Mucosa of stomach (tissue), 1 donor: ENCODE measurements around the gene PHACTR2.

Experiments
- H3K27me3 ChIP-seq: one replicate; pipeline ENCODE4 v1.7.0; 2013; ENCODE audit warnings: mild to moderate bottlenecking, low read length; ENCODE audit not compliant: control insufficient read depth, insufficient read depth
- H3K36me3 ChIP-seq: one replicate; pipeline ENCODE4 v1.7.0; 2013; ENCODE audit warnings: low read length; ENCODE audit not compliant: control insufficient read depth, insufficient read depth
- H3K4me1 ChIP-seq: one replicate; pipeline ENCODE4 v1.7.0; 2013; ENCODE audit warnings: mild to moderate bottlenecking, low read length; ENCODE audit not compliant: control insufficient read depth, insufficient read depth
- H3K4me3 ChIP-seq: one replicate; pipeline ENCODE4 v1.7.0; 2013; ENCODE audit warnings: low read length
- H3K9ac ChIP-seq: one replicate; pipeline ENCODE4 v1.7.0; 2013; ENCODE audit warnings: mild to moderate bottlenecking, low read length, moderate library complexity
- H3K9me3 ChIP-seq: one replicate; pipeline ENCODE4 v1.7.0; 2013; ENCODE audit warnings: mild to moderate bottlenecking, low read length, moderate library complexity; ENCODE audit not compliant: control insufficient read depth
- donor health status: Pancreatic carcinoma.

PHACTR2 gene

DNA sequence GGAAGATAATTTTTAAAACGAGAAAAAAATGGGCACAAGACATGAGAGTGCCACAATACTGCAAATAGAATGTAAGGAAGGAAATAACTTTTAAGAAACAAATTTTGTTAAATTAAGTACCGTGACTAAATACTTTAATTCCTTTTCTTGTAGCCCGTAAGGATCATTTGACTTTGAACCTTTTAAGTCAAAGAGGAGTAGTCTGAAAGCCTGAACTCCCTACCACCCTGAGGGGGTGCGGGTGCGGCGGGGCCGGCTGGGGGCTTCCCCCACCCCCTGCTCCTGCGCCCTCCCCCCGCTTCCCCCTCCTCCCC is 231 bp upstream of the PHACTR2 start:
- Histone ChIP-seq H3K27me3 (no peaks in the 10 kb centered on the region), H3K9ac (peak overlapping the region; percentile 20), H3K36me3 (no peaks in the 10 kb centered on the region), H3K4me1 (peaks cover 36% of the 10 kb centered on the region), H3K9me3 (no peaks in the 10 kb centered on the region), H3K4me3 (no peak overlapping the region)

DNA sequence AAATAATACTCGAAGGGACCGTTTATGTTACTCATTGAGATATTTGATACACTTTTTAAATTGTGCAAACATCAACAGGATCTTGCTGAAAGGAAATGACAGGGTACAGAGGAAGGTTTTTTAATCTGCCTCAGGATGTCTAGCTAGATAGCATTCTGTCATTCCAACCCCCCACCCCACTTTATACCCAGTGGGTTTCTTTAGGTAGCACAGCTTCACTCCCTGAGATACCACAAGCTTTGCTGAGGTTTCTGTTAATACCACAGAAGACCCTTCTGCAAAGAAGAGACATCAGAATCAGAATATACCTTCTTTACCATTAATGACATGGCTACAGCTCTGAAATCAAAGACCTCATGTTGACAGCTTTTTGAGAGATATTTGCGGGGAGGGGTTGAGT is 1.3 kb downstream of the PHACTR2 start:
- H3K9me3 ChIP-seq, result no peaks in the 10 kb centered on the region
- no peaks in the 10 kb centered on the region for H3K27me3 ChIP-seq
- peak overlapping the region; percentile 75 for H3K9ac ChIP-seq
- no peak overlapping the region for H3K4me3 ChIP-seq
- no peaks in the 10 kb centered on the region for H3K36me3 ChIP-seq
- peaks cover 24% of the 10 kb centered on the region for H3K4me1 ChIP-seq

DNA sequence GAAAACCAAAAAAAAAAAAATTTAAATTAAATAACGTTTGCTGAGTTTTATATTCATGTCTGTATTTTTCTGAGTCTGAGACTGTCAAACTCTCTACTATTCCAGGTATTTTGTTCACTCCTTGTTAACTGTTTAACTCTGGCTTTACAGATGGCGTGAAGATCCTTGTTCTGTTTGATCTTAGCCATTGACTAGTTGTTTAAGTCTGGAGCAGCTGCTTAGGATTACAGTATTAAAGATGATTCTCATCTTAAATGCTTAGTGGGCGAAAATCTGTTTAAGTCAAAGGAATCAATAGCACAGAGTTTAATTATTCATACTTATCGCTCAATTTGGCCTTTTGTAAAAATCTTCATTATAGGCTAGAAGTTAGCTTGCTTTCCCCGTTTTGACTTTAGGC is 2.4 kb downstream of the PHACTR2 start:
- Histone ChIP-seq H3K4me3 (no peak overlapping the region), H3K36me3 (no peaks in the 10 kb centered on the region), H3K27me3 (no peaks in the 10 kb centered on the region), H3K9ac (no peak overlapping the region), H3K4me1 (peaks cover 13% of the 10 kb centered on the region), H3K9me3 (no peaks in the 10 kb centered on the region)

DNA sequence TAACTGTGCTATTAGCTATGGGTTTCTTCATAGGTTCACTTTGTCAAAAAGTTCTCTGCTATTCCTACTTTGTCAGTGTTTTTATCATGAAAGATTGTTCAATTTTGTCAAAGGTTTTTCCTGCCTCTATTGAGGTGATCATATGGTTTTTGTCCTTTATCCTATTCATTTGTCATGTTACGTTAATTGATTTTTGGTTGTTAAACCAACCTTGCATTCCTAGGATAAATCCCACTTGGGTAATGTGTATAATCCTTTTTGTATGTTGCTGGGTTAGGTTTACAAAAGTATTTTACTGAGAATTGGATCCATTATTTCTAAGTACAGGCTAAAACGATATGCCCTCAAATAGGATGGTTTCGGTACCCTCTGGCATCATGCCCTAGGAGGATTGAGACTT is 5.0 kb downstream of the PHACTR2 start:
- Histone ChIP-seq H3K9ac (no peak overlapping the region), H3K9me3 (no peaks in the 10 kb centered on the region), H3K27me3 (no peaks in the 10 kb centered on the region), H3K4me1 (no peaks in the 10 kb centered on the region), H3K4me3 (no peak overlapping the region), H3K36me3 (no peaks in the 10 kb centered on the region)

DNA sequence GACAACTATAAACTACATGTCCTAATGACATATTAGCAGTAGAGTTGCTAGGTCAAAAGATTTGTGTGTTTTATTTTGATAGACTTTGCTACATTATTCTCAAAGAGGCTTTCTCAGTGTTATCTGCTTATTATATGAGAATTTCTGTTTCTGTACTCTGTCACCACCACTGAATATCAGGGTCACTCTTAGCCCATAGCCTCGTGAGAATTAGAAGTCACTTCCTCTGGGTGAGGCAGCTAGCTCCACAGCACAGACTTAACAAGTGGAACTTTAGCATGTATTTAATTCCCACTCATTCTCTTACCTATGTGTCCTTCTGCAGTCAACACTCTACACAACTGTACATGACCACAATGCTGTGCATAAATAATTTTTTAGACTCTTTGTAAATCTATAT is 6.7 kb downstream of the PHACTR2 start:
- Histone ChIP-seq H3K9me3 (no peaks in the 10 kb centered on the region), H3K4me3 (no peak overlapping the region), H3K9ac (no peak overlapping the region), H3K36me3 (no peaks in the 10 kb centered on the region), H3K4me1 (no peaks in the 10 kb centered on the region), H3K27me3 (no peaks in the 10 kb centered on the region)

DNA sequence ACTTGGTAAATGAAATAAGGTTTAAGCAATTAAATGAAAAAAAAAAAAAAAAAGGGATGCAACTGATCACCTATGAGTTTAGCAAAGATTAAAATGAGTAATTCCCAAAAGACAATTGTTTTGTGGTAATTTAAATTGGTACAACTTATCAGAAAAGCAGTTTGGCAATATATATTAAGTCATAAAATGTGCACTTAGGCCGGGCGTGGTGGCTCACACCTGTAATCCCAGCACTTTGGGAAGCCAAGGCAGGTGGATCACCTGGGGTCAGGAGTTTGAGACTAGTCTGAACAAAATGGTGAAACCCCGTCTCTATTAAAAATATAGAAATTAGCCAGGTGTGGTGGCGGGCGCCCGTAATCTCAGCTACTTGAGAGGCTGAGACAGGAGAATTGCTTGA is 7.9 kb downstream of the PHACTR2 start:
- Histone ChIP-seq H3K9me3 (no peaks in the 10 kb centered on the region), H3K9ac (no peak overlapping the region), H3K4me1 (no peaks in the 10 kb centered on the region), H3K36me3 (no peaks in the 10 kb centered on the region), H3K27me3 (no peaks in the 10 kb centered on the region), H3K4me3 (no peak overlapping the region)

DNA sequence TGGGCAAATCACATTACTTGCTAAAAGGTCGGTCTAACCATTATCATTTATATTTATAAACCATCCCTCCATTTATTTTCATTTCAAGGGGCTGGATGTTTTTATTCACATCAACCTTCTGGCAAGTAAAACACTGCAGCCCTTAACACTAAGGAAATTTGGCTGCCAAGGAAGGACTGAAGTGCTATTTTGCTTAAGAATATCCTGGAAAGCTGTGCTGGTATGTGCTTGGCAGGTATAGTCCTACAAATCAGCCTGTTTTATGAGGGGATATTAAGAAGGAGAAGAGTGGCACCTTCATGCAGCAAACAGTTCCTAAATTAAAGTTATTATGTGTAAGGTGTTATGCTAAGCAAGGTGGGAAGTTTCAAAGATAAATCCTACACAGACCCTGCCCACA is 9.8 kb downstream of the PHACTR2 start:
- no peak overlapping the region for H3K4me3 ChIP-seq
- peaks cover 16% of the 10 kb centered on the region for H3K4me1 ChIP-seq

DNA sequence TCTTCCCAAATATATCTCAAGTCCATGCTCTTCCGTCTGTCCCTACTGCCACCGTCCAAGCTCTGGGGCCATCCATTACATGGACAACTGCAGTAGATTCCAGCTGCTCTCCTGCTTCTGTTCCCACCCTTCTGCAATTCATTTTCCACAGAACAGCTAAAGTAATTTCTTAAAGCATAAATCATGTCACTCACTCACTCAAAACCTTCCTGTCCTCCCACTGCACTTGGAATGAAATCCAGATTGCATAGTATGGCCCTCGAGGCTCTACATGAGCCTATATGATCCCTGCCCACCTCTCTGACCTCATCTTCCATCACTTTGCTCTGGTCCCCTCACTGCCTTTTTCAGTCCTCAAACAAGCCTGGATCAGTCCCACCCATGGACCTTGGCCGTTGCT is 10.9 kb downstream of the PHACTR2 start:
- Histone ChIP-seq H3K9ac (no peak overlapping the region), H3K4me1 (peaks cover 20% of the 10 kb centered on the region), H3K27me3 (no peaks in the 10 kb centered on the region), H3K9me3 (no peaks in the 10 kb centered on the region), H3K4me3 (no peak overlapping the region), H3K36me3 (no peaks in the 10 kb centered on the region)

More for the DNA sequence above, 9.8 kb downstream of the PHACTR2 start:
- H3K9ac ChIP-seq, result no peak overlapping the region
- no peaks in the 10 kb centered on the region for H3K36me3 ChIP-seq
- H3K27me3 ChIP-seq, result no peaks in the 10 kb centered on the region
- H3K9me3 ChIP-seq, result no peaks in the 10 kb centered on the region

DNA sequence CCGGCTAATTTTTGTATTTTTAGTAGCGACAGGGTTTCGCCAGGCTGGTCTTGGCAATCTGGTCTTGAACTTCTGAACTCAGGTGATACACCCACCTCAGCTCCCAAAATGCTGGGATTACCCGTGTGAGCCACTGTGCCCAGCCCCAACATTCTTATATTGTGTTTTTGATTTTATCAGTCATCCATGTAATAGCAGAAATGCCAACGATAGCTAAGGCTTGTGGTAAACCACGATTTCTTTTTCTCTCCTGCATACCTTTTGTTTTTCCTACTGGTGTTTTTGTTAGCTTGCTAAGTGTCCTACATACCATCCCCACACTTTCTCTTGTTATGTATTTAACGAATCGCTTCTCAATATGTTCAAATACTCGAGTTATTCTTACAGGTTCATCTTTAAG is 12.1 kb downstream of the PHACTR2 start:
- H3K4me3 ChIP-seq, result no peak overlapping the region
- peaks cover 20% of the 10 kb centered on the region for H3K4me1 ChIP-seq
- no peaks in the 10 kb centered on the region for H3K27me3 ChIP-seq
- no peaks in the 10 kb centered on the region for H3K9me3 ChIP-seq
- no peaks in the 10 kb centered on the region for H3K36me3 ChIP-seq
- no peak overlapping the region for H3K9ac ChIP-seq

DNA sequence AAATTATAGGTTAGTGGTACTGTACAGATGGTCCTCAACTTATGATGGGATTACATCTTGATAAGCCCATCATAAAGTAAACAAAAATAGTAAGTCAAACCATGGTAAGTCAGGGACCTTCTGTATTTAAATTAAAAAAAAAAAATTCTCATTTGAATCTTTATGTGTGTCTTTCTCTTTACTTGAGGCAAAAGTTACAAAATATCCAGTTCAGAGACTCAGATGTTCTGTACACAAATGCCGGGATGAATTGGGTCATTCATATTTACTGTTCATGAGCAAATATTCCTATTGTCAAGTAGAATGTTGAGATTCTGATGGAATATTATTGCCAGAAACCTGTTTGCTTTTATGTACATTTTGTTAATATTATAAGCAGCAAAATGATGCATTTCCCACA is 13.4 kb downstream of the PHACTR2 start:
- Histone ChIP-seq H3K9ac (no peak overlapping the region), H3K27me3 (no peaks in the 10 kb centered on the region), H3K4me1 (peaks cover 33% of the 10 kb centered on the region), H3K36me3 (no peaks in the 10 kb centered on the region), H3K9me3 (no peaks in the 10 kb centered on the region), H3K4me3 (no peak overlapping the region)

DNA sequence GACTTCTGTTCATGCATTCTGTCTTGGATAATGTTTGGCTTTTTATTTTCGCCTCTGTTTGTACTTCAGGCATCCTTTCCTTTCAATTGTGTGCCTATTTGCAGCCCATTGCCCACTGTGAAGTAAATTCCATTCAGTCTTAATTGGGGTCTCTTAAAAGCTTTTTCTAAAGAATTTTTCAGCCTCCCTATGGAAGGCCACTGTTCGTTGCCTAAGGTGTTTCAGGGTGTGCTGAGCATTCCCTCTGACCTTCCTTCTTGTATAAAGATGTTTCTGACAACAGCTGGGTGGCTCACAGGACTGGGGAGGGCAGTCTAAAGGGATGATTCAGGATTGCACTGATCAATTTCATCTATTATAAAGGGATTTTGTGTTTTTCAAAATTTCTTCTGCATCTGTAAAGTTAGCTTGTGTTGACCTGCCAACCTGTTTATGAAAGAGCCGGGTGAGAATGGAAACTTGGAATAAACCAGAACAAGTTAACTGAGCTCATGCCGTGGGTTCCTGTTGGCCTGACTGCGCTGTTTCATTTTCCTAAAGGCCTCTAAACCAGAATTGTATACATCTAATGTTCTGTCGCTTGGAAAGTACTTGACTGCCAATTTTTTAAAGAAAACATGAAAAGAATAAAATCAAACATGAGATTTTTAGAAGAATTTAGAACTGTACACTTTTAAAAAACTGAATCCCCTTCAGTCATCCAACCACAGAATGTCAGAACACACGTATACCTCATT is 14.3 kb downstream of the PHACTR2 start:
- no peak overlapping the region for H3K4me3 ChIP-seq
- H3K4me1 ChIP-seq, result peaks cover 40% of the 10 kb centered on the region
- H3K9ac ChIP-seq, result no peak overlapping the region

DNA sequence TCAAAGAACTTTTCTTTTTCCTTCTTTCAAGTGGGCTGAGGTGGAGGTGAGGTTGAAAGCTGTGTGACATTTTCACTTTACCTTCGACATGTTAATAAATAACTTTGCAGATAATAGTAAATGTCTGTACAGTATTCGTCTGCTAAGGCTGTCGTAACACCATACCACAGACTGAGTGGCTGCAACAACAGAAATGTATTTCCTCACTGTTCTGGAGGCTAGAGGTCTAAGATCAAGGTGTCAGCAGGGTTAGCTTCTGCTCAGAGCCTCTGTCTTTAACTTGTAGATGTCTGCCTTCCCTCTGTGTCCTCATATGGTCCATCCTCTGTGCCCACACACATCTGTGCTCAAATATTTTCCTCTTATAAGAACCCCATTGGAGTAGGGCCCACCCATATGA is 14.9 kb downstream of the PHACTR2 start:
- Histone ChIP-seq H3K9me3 (no peaks in the 10 kb centered on the region), H3K4me3 (no peak overlapping the region), H3K27me3 (no peaks in the 10 kb centered on the region), H3K4me1 (peaks cover 40% of the 10 kb centered on the region), H3K36me3 (no peaks in the 10 kb centered on the region), H3K9ac (no peak overlapping the region)

More for the DNA sequence above, 14.3 kb downstream of the PHACTR2 start:
- no peaks in the 10 kb centered on the region for H3K36me3 ChIP-seq
- no peaks in the 10 kb centered on the region for H3K27me3 ChIP-seq
- H3K9me3 ChIP-seq, result no peaks in the 10 kb centered on the region

DNA sequence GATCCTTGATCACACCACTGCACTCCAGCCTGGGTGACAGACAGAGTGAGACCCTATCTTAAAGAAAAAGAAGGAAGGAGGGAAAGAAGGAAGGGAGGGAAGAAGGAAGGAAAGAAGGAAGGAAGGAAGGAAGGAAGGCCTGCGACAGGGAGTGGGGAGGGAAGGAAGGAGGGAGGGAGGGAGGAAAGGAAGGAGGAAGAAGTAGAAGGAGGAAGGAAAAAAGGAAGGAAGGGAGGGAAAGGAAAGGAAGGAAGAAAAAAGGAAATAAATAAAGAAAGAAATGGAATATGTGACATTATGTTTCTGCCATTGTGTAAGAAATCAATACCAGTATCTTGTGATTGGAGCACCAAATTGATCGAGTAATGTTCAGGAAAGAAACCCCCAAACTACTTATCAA is 16.2 kb downstream of the PHACTR2 start:
- H3K4me1 ChIP-seq, result peaks cover 40% of the 10 kb centered on the region

More for the DNA sequence above, 16.2 kb downstream of the PHACTR2 start:
- H3K9me3 ChIP-seq, result no peaks in the 10 kb centered on the region
- no peaks in the 10 kb centered on the region for H3K36me3 ChIP-seq
- H3K4me3 ChIP-seq, result no peak overlapping the region
- no peak overlapping the region for H3K9ac ChIP-seq
- no peaks in the 10 kb centered on the region for H3K27me3 ChIP-seq
